SU-DHL-6 (cell line): ENCODE results near the gene TMPRSS2.

Source experiments
- H2AFZ ChIP-seq: fragments of 200-600 bp; sonication (generic); 2 replicates; pipeline ENCODE4 v1.6.1; 2014; ENCODE audit warnings: low read depth, mild to moderate bottlenecking, moderate library complexity, mixed read lengths, antibody characterized with exemption, low read length; ENCODE audit not compliant: severe bottlenecking
- H3F3A ChIP-seq: fragments of 200-600 bp; shearing (Covaris generic); 2 replicates; pipeline ENCODE4 v1.6.0; 2016; ENCODE audit warnings: antibody characterized with exemption, mild to moderate bottlenecking; ENCODE audit not compliant: insufficient read depth
- H3K27ac ChIP-seq: fragments of 200-600 bp; sonication (generic); 2 replicates; pipeline ENCODE4 v1.5.1; 2016; ENCODE audit warnings: low read depth, mild to moderate bottlenecking, low read length, moderate library complexity, mixed read lengths
- H3K27me3 ChIP-seq: fragments of 200-600 bp; sonication (generic), shearing (Covaris generic); 2 replicates; pipeline ENCODE4 v1.6.0; 2014; ENCODE audit warnings: mild to moderate bottlenecking, low read length
- H3K36me3 ChIP-seq: fragments of 200-600 bp; sonication (generic); 2 replicates; pipeline ENCODE4 v1.6.1; 2014; ENCODE audit warnings: mild to moderate bottlenecking, low read length, mixed read lengths
- H3K4me2 ChIP-seq: fragments of 300-600, 200-600 bp; shearing (Covaris generic), sonication (generic); 2 replicates; pipeline ENCODE4 v1.6.0; 2014; ENCODE audit warnings: low read length, low read depth, mild to moderate bottlenecking; ENCODE audit not compliant: poor library complexity, severe bottlenecking
- H3K4me3 ChIP-seq: fragments of 200-600 bp; sonication (generic); 2 replicates; pipeline ENCODE4 v1.5.1; 2014; ENCODE audit warnings: antibody characterized with exemption, low read length, mild to moderate bottlenecking, mixed read lengths; ENCODE audit not compliant: insufficient read depth, poor library complexity, severe bottlenecking
- H3K79me2 ChIP-seq: fragments of 200-600 bp; sonication (generic); 2 replicates; pipeline ENCODE4 v1.6.1; 2014; ENCODE audit warnings: mild to moderate bottlenecking, low read length, moderate library complexity; ENCODE audit not compliant: insufficient read depth
- H3K9ac ChIP-seq: fragments of 200-600 bp; sonication (generic); 2 replicates; pipeline ENCODE4 v1.7.0; 2014; ENCODE audit warnings: mild to moderate bottlenecking, low read length
- H3K9me2 ChIP-seq: fragments of 200-600 bp; sonication (generic); replicated peaks from 2 replicates; pipeline ENCODE4 v1.6.1; 2014; ENCODE audit warnings: low read length; ENCODE audit not compliant: insufficient read depth
- H3K9me3 ChIP-seq: fragments of 200-600 bp; sonication (generic); 2 replicates; pipeline ENCODE4 v1.6.1; 2014; ENCODE audit warnings: low read length, mixed read lengths; ENCODE audit not compliant: insufficient read depth
- H4K20me1 ChIP-seq: fragments of 200-600 bp; sonication (generic); 2 replicates; pipeline ENCODE4 v1.6.1; 2014; ENCODE audit warnings: low read depth, mild to moderate bottlenecking, antibody characterized with exemption, low read length, moderate library complexity, mixed read lengths
- EZH2phosphoT487 ChIP-seq: fragments of 200-600 bp; sonication (generic), shearing (Covaris generic); conservative IDR thresholded peaks from 2 replicates; pipeline ENCODE4 v1.6.1; 2018; ENCODE audit warnings: mild to moderate bottlenecking, antibody characterized with exemption, low read length, moderate library complexity, mixed read lengths
- TF ChIP-seq, protein P1 (sequence below): fragments of 200-600 bp; sonication (generic); IDR thresholded peaks from one replicate; pipeline ENCODE4 v1.5.1; 2017; ENCODE audit warnings: antibody characterized with exemption, mild to moderate bottlenecking, low read length, moderate library complexity; ENCODE audit not compliant: insufficient read depth, poor library complexity, severe bottlenecking

Gene TMPRSS2

DNA sequence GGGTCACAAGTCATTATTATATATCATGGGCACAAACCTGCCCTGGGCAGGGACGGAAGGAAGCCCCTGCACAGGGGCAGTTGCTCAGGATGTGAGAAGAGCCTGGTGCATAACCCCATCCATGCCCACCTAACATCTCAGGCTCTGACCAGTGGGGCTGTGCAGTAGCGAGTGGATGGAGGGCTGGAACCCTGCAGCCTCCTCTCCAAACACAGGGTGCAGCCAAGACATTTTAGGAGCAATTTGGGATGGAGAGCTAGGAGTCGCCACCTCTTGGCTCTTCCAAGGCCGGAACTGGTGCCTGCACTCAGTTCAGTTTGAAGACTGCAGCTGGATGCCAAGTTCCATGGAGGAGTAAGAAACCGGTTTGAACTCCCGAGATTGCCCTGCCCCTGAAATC, 79.1 kb downstream of the TMPRSS2 start:
- Histone ChIP-seq H3K27ac (no peak overlapping the region), H3K4me2 (no peak overlapping the region), H3F3A (no peaks in the 10 kb centered on the region), H3K9ac (no peak overlapping the region), H4K20me1 (no peaks in the 10 kb centered on the region), H3K79me2 (no peaks in the 10 kb centered on the region), H3K9me3 (no peaks in the 10 kb centered on the region), H3K36me3 (no peaks in the 10 kb centered on the region), H3K27me3 (no peaks in the 10 kb centered on the region), H2AFZ (no peak overlapping the region), H3K4me3 (no peak overlapping the region), H3K9me2 (no peaks in the 10 kb centered on the region)
- no peak for TF ChIP-seq EZH2phosphoT487
- TF ChIP-seq, protein P1, sequence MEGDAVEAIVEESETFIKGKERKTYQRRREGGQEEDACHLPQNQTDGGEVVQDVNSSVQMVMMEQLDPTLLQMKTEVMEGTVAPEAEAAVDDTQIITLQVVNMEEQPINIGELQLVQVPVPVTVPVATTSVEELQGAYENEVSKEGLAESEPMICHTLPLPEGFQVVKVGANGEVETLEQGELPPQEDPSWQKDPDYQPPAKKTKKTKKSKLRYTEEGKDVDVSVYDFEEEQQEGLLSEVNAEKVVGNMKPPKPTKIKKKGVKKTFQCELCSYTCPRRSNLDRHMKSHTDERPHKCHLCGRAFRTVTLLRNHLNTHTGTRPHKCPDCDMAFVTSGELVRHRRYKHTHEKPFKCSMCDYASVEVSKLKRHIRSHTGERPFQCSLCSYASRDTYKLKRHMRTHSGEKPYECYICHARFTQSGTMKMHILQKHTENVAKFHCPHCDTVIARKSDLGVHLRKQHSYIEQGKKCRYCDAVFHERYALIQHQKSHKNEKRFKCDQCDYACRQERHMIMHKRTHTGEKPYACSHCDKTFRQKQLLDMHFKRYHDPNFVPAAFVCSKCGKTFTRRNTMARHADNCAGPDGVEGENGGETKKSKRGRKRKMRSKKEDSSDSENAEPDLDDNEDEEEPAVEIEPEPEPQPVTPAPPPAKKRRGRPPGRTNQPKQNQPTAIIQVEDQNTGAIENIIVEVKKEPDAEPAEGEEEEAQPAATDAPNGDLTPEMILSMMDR: no peak

DNA sequence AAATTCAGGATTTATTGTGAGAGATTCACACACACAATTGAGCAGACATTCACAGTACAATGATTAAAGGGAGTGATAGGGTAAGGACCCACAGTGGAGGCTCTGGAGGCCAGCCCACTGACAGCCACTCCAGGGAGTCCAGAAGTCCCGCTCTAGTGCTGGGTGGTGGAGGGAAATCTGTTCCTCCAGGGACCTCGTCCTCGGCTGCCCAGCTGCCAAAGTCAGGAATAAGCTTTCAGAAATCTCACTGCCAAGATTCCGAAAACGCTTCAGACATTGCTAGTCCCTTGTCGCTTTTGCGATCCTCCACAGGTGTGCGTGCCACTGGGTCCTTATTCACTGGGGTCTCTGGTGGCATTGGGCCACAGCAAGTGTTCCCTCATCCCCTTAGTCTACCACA, 79.6 kb downstream of the TMPRSS2 start:
- no peak overlapping the region for H3K27ac ChIP-seq
- H3K27me3 ChIP-seq: no peaks in the 10 kb centered on the region
- H3K9me2 ChIP-seq: no peaks in the 10 kb centered on the region
- no peaks in the 10 kb centered on the region for H4K20me1 ChIP-seq
- H3F3A ChIP-seq: no peaks in the 10 kb centered on the region
- H3K79me2 ChIP-seq: no peaks in the 10 kb centered on the region
- no peaks in the 10 kb centered on the region for H3K36me3 ChIP-seq
- H2AFZ ChIP-seq: no peak overlapping the region
- no peak overlapping the region for H3K9ac ChIP-seq
- no peak overlapping the region for H3K4me3 ChIP-seq
- no peak for TF ChIP-seq EZH2phosphoT487
- TF ChIP-seq, protein P1: no peak
- no peaks in the 10 kb centered on the region for H3K9me3 ChIP-seq
- no peak overlapping the region for H3K4me2 ChIP-seq

DNA sequence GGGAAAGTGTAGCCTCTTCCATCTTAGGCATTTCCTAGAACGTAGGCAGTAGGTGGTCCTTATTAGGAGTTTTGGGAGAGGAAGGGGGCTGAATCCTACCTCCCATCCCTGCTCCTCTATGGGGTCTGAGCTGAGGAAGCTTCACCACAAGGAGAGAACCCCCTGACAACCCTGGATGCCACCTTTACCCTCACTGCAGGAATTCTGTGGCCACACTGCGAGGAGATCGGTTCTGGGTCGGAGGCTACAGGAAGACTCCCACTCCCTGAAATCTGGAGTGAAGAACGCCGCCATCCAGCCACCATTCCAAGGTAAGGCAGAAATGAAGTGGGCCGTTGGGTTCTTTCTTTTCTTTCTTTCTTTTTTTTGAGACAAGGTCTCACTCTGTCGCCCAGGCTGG, 80.4 kb downstream of the TMPRSS2 start:
- Histone ChIP-seq H3K4me3 (no peak overlapping the region), H2AFZ (no peak overlapping the region), H3K79me2 (no peaks in the 10 kb centered on the region), H3K27ac (no peak overlapping the region), H3K36me3 (no peaks in the 10 kb centered on the region), H3K27me3 (no peaks in the 10 kb centered on the region), H3F3A (no peaks in the 10 kb centered on the region), H3K9me2 (no peaks in the 10 kb centered on the region), H3K9me3 (no peaks in the 10 kb centered on the region), H4K20me1 (no peaks in the 10 kb centered on the region), H3K9ac (no peak overlapping the region), H3K4me2 (no peak overlapping the region)
- TF ChIP-seq EZH2phosphoT487: no peak
- TF ChIP-seq, protein P1: no peak
